Measurements from ENCODE around the gene NCAPG2. TPM values are rescaled to one million over a fixed set of nuclear protein-coding genes. Genes with fewer than 3 reads are reported as not detected.

NCAPG2 gene
- total RNA-seq, 1 experiment from 2014 or later: 99.4 TPM

DNA sequence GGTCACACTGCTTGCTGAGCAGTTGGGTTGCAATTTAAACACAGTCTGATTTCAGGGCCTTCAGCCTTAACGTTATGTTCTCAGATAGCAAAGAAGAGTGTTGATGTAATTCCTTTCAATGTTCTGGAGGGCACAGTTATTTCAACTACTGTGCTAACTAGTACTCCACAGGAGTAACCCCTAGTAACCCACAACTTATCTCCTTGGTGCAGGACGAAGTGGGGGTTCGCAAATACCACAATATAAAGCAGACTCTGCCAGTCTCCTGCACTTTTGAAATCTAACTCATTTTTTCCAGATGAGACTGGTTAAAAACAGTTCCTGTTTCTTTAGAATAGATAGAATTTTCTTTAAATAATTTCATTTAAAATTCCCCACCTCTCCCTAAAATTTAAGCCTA lies 47.1 kb upstream of the NCAPG2 start:
- H3T11ph ChIP-seq (ENCODE audit: low read length): no peak overlapping the region
- H3K4me1 Mint-ChIP-seq: no peaks in the 10 kb centered on the region
- no peak overlapping the region for H3K18ac ChIP-seq (ENCODE audit: insufficient read length, low read depth, low read length)
- TF ChIP-seq, protein P1, sequence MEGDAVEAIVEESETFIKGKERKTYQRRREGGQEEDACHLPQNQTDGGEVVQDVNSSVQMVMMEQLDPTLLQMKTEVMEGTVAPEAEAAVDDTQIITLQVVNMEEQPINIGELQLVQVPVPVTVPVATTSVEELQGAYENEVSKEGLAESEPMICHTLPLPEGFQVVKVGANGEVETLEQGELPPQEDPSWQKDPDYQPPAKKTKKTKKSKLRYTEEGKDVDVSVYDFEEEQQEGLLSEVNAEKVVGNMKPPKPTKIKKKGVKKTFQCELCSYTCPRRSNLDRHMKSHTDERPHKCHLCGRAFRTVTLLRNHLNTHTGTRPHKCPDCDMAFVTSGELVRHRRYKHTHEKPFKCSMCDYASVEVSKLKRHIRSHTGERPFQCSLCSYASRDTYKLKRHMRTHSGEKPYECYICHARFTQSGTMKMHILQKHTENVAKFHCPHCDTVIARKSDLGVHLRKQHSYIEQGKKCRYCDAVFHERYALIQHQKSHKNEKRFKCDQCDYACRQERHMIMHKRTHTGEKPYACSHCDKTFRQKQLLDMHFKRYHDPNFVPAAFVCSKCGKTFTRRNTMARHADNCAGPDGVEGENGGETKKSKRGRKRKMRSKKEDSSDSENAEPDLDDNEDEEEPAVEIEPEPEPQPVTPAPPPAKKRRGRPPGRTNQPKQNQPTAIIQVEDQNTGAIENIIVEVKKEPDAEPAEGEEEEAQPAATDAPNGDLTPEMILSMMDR (conservative IDR thresholded peaks at IDR 0.05): no peak
- no peaks in the 10 kb centered on the region for H3K9me3 ChIP-seq (ENCODE audit: control insufficient read depth, low read depth, low read length)
- H2BK15ac ChIP-seq (ENCODE audit: low read depth, low read length): no peak overlapping the region
- no peaks in the 10 kb centered on the region for H3K9me3 Mint-ChIP-seq
- no peak overlapping the region for H2BK20ac ChIP-seq (ENCODE audit: low read depth, low read length, poor library complexity, severe bottlenecking)
- DNase-seq: no peak
- H4K5ac ChIP-seq (ENCODE audit: insufficient read length, low read depth, low read length): no peak overlapping the region
- peaks cover 4 to 39% (median 21%) of the 10 kb centered on the region in 3 experiments; a peak in 6 of 7 replicates for H3K36me3 Mint-ChIP-seq (ENCODE audit: insufficient read depth in 1 of 3, low read depth in 3 of 3)
- H4K20me1 ChIP-seq (ENCODE audit: control insufficient read depth, insufficient read depth, insufficient read length): no peaks in the 10 kb centered on the region
- no peak overlapping the region for H2AK5ac ChIP-seq (ENCODE audit: insufficient read length, low read length)
- H3K79me2 ChIP-seq (ENCODE audit: insufficient read depth, low read length): no peaks in the 10 kb centered on the region
- H3K4me1 ChIP-seq (ENCODE audit: insufficient read depth, low read length): no peaks in the 10 kb centered on the region
- no peaks in the 10 kb centered on the region for H3K27me3 ChIP-seq (ENCODE audit: insufficient read depth, low read length)
- H3K56ac ChIP-seq (ENCODE audit: insufficient read length, low read depth, low read length): no peak overlapping the region
- H4K8ac ChIP-seq (replicated peaks; ENCODE audit: insufficient read length, low read depth, low read length): no peak overlapping the region
- no CpG with 5 or more reads among the region's 3 CpGs for WGBS (ENCODE audit: extremely low coverage, insufficient read length, low lambda C conversion rate)
- H3K27ac Mint-ChIP-seq: no peak overlapping the region
- H2BK120ac ChIP-seq (ENCODE audit: low read depth, low read length, poor library complexity, severe bottlenecking): no peak overlapping the region
- H3K14ac ChIP-seq (ENCODE audit: insufficient read depth, low read length): no peak overlapping the region
- H3K4ac ChIP-seq (ENCODE audit: low read depth, low read length): no peak overlapping the region
- no peaks in the 10 kb centered on the region for H3K27me3 Mint-ChIP-seq (ENCODE audit: low read depth)
- no peaks in the 10 kb centered on the region for H3K79me1 ChIP-seq (ENCODE audit: insufficient read depth, low read depth, low read length, poor library complexity, severe bottlenecking)
- no peaks in the 10 kb centered on the region for H3K23me2 ChIP-seq (ENCODE audit: insufficient read length, low read depth, low read length, poor library complexity, severe bottlenecking)
- H4K91ac ChIP-seq (ENCODE audit: insufficient read length, low read depth, low read length): no peak overlapping the region
- H3K23ac ChIP-seq (ENCODE audit: insufficient read length, low read depth, low read length): no peak overlapping the region
- H3K4me2 ChIP-seq (ENCODE audit: insufficient read depth, insufficient read length, low read length): no peak overlapping the region
- no peak overlapping the region for H2AFZ ChIP-seq (ENCODE audit: low read length)
- no peak overlapping the region for H3K4me3 Mint-ChIP-seq
- no peak overlapping the region for H3K9ac ChIP-seq (ENCODE audit: extremely low read depth, insufficient read length, low read length)
- H2BK12ac ChIP-seq (ENCODE audit: insufficient read length, low read depth, low read length): no peak overlapping the region
- H2BK5ac ChIP-seq (ENCODE audit: insufficient read length, low read length): no peak overlapping the region
- H3K27ac ChIP-seq (ENCODE audit: insufficient read length, low read depth, low read length): no peak overlapping the region
